ENCODE results near the gene PPP2R1A.

GRCh38 chr19:52226652-52227051 is 36.8 kb downstream of the PPP2R1A start:
- TF ChIP-seq CTCF (IDR thresholded peaks at IDR 0.05; ENCODE audit: insufficient read depth, low read length) = no peak
- no peak for TF ChIP-seq POLR2AphosphoS5 (IDR thresholded peaks at IDR 0.05; ENCODE audit: low read depth)
- TF ChIP-seq REST (IDR thresholded peaks at IDR 0.05; ENCODE audit: insufficient replicate concordance, low read depth) = no peak
- TF ChIP-seq GABPA (IDR thresholded peaks at IDR 0.05; ENCODE audit: low read depth) = no peak
- TF ChIP-seq SPI1 (IDR thresholded peaks at IDR 0.05; ENCODE audit: borderline replicate concordance, low read depth) = no peak
